HCT116 (cell line): Measurements from ENCODE around the gene INPPL1. TPM values are rescaled to one million over a fixed set of nuclear protein-coding genes. Genes with fewer than 3 reads are reported as not detected.

ENCODE experiments used
- ATAC-seq: fragments of 200-7000 bp; cut with Tn5 transposase; 2 replicates; pipeline ENCODE4 v1.9.1; 2020; ENCODE audit warnings: mild to moderate bottlenecking, moderate library complexity
- BruUV-seq: library from RNA; stranded (reverse); fragments of 400-500 nt; replicated peaks from 2 replicates; lab custom pipeline; 2021; lab: Mats Ljungman, UMichigan
- CTCF ChIA-PET: fragments of 300-600 bp; sonication (Branson Sonifier 250); formaldehyde crosslinking; loops from one replicate; lab custom pipeline; 2021; ENCODE audit warnings: antibody characterized with exemption; lab: Charles Lee
- POLR2A ChIA-PET: fragments of 300-600, 350-600 bp; sonication (Branson Sonifier 250); formaldehyde crosslinking; loops from one replicate; lab custom pipeline; 2021; ENCODE audit warnings: antibody characterized with exemption; lab: Charles Lee
- RAD21 ChIA-PET, 2 experiments: fragments of 300-600 bp; sonication (Branson Sonifier 250); formaldehyde crosslinking; loops; one replicate each; lab custom pipeline; 2023; ENCODE audit warnings: low total read pairs in 2 of 2; ENCODE audit not compliant: uncharacterized antibody in 2 of 2, unreplicated experiment in 2 of 2, low non-redundant PET in 1 of 2; lab: Charles Lee
- DNase-seq: peaks from one replicate; pipeline ENCODE4 v3.0.0-alpha.2; 2010; ENCODE audit warnings: low read depth, low spot score
- H2AFZ ChIP-seq: fragments of 200-600 bp; shearing (Covaris generic), sonication (generic); 2 replicates; pipeline ENCODE4 v1.6.1; 2017; ENCODE audit warnings: low read depth, mixed run types, mixed read lengths, antibody characterized with exemption, low read length; ENCODE audit not compliant: poor library complexity, severe bottlenecking
- H3K27ac ChIP-seq: 2 replicates; pipeline ENCODE4 v1.5.1; 2012; ENCODE audit warnings: low read depth, low read length
- H3K27me3 ChIP-seq: fragments of 200-600 bp; sonication (generic); 2 replicates; pipeline ENCODE4 v1.6.1; 2016; ENCODE audit warnings: mixed run types, low read length, mixed read lengths; ENCODE audit not compliant: insufficient read depth
- H3K36me3 ChIP-seq, 2 experiments: fragments of 200-500 bp in 1 of 2; fragments of 200-600 bp in 1 of 2; sonication (Bioruptor generic) in 1 of 2; sonication (generic) in 1 of 2; 2 replicates each; pipeline versions ENCODE4 v1.5.1 to v1.6.1; 2014 to 2016; ENCODE audit warnings: low read length in 2 of 2, inconsistent platforms in 1 of 2, mixed read lengths in 1 of 2, mixed run types in 1 of 2; ENCODE audit not compliant: insufficient read depth in 2 of 2, control insufficient read depth in 1 of 2
- H3K4me1 ChIP-seq, 2 experiments: fragments of 200-600 bp in 1 of 2; sonication (generic) in 1 of 2; 2 replicates each; pipeline versions ENCODE4 v1.5.1 to v1.6.1; 2012 to 2017; ENCODE audit warnings: low read length in 2 of 2, inconsistent platforms in 1 of 2, mild to moderate bottlenecking in 1 of 2, mixed read lengths in 1 of 2, mixed run types in 1 of 2, moderate library complexity in 1 of 2; ENCODE audit not compliant: insufficient read depth in 2 of 2, control insufficient read depth in 1 of 2
- H3K4me2 ChIP-seq: fragments of 200-600 bp; sonication (generic); 2 replicates; pipeline ENCODE4 v1.6.1; 2017; ENCODE audit warnings: mixed run types, low read length, mixed read lengths
- H3K4me3 ChIP-seq, 2 experiments: fragments of 200-600 bp in 1 of 2; sonication (generic) in 1 of 2; replicated peaks in 1 of 2; 2 replicates each; pipeline ENCODE4 v1.5.1; 2011 to 2016; ENCODE audit warnings: low read length in 2 of 2, control low read depth in 1 of 2, low read depth in 1 of 2, mild to moderate bottlenecking in 1 of 2, mixed read lengths in 1 of 2, mixed run types in 1 of 2
- H3K79me2 ChIP-seq: fragments of 200-600 bp; sonication (generic); 2 replicates; pipeline ENCODE4 v1.6.1; 2017; ENCODE audit warnings: mild to moderate bottlenecking, mixed run types, low read length, moderate library complexity, mixed read lengths; ENCODE audit not compliant: insufficient read depth
- H3K9ac ChIP-seq: fragments of 200-600 bp; sonication (generic); 2 replicates; pipeline ENCODE4 v1.6.1; 2016; ENCODE audit warnings: low read length, mixed read lengths
- H3K9me2 ChIP-seq: fragments of 200-600 bp; sonication (generic), shearing (Covaris generic); 2 replicates; pipeline ENCODE4 v1.6.1; 2017; ENCODE audit warnings: mixed run types, mild to moderate bottlenecking, moderate library complexity; ENCODE audit not compliant: insufficient read depth
- H3K9me3 ChIP-seq, 2 experiments: fragments of 200-500 bp in 1 of 2; fragments of 200-600 bp in 1 of 2; sonication (Bioruptor generic) in 1 of 2; sonication (generic) in 1 of 2; 2 replicates each; pipeline ENCODE4 v1.6.1; 2014 to 2017; ENCODE audit warnings: low read length in 2 of 2, mixed read lengths in 2 of 2, inconsistent platforms in 1 of 2, low read depth in 1 of 2, mild to moderate bottlenecking in 1 of 2, mixed run types in 1 of 2, moderate library complexity in 1 of 2; ENCODE audit not compliant: control insufficient read depth in 1 of 2, insufficient read depth in 1 of 2
- H4K20me1 ChIP-seq: fragments of 200-600 bp; sonication (generic), shearing (Covaris generic); 2 replicates; pipeline ENCODE4 v1.6.1; 2017; ENCODE audit warnings: mixed run types, mild to moderate bottlenecking, moderate library complexity; ENCODE audit not compliant: insufficient read depth
- ATF3 ChIP-seq: IDR thresholded peaks from 2 replicates; pipeline ENCODE4 v1.6.1; 2012
- CBX3 ChIP-seq: IDR thresholded peaks from 2 replicates; pipeline ENCODE4 v1.6.1; 2012; ENCODE audit warnings: low read depth
- CEBPB ChIP-seq: IDR thresholded peaks from 2 replicates; pipeline ENCODE4 v1.6.1; 2012; ENCODE audit warnings: low read depth
- CTCF ChIP-seq, 3 experiments: fragments of 200-600 bp in 1 of 3; sonication (generic) in 1 of 3; IDR thresholded peaks in 2 of 3; conservative IDR thresholded peaks in 1 of 3; 2 replicates each; pipeline ENCODE4 v1.5.1; 2012 to 2017; ENCODE audit warnings: low read depth in 2 of 3, low read length in 2 of 3, antibody characterized with exemption in 1 of 3, borderline replicate concordance in 1 of 3, control low read depth in 1 of 3, mild to moderate bottlenecking in 1 of 3, mixed read lengths in 1 of 3, mixed run types in 1 of 3, moderate library complexity in 1 of 3; ENCODE audit not compliant: insufficient read depth in 1 of 3
- EGR1 ChIP-seq: IDR thresholded peaks from 2 replicates; pipeline ENCODE4 v1.6.1; 2012; ENCODE audit warnings: low read depth
- ELF1 ChIP-seq: IDR thresholded peaks from 2 replicates; pipeline ENCODE4 v1.6.1; 2012; ENCODE audit warnings: low read depth, borderline replicate concordance
- EZH2 ChIP-seq: fragments of 200-600 bp; sonication (generic); IDR thresholded peaks from 2 replicates; pipeline ENCODE4 v1.6.1; 2017; ENCODE audit warnings: antibody characterized with exemption, mixed run types
- FOSL1 ChIP-seq: IDR thresholded peaks from 2 replicates; pipeline ENCODE4 v1.6.1; 2012; ENCODE audit warnings: low read depth
- JUND ChIP-seq: IDR thresholded peaks from 2 replicates; pipeline ENCODE4 v1.6.1; 2012
- MAX ChIP-seq: IDR thresholded peaks from 2 replicates; pipeline ENCODE4 v1.6.1; 2012
- POLR2A ChIP-seq: IDR thresholded peaks from 2 replicates; pipeline ENCODE4 v1.7.0; 2011; ENCODE audit warnings: borderline replicate concordance; ENCODE audit not compliant: insufficient read depth, insufficient read length; ENCODE audit errors: extremely low read depth
- POLR2AphosphoS5 ChIP-seq: IDR thresholded peaks from 2 replicates; pipeline ENCODE4 v1.6.1; 2011; ENCODE audit warnings: mild to moderate bottlenecking, low read depth, low read length, moderate library complexity
- SP1 ChIP-seq: IDR thresholded peaks from 2 replicates; pipeline ENCODE4 v1.6.1; 2012; ENCODE audit warnings: low read depth
- TCF7L2 ChIP-seq: IDR thresholded peaks from 2 replicates; pipeline ENCODE4 v1.7.0; 2011; ENCODE audit warnings: borderline replicate concordance, inconsistent platforms; ENCODE audit not compliant: insufficient read depth, insufficient read length; ENCODE audit errors: extremely low read depth
- YY1 ChIP-seq: IDR thresholded peaks from 2 replicates; pipeline ENCODE4 v1.6.1; 2011; ENCODE audit warnings: low read length, low read depth, moderate library complexity, mild to moderate bottlenecking; ENCODE audit not compliant: insufficient replicate concordance; ENCODE audit errors: extremely low read depth
- ZNF274 ChIP-seq: fragments of 200-500 bp; sonication (Bioruptor generic); IDR thresholded peaks from 2 replicates; pipeline ENCODE4 v1.6.1; 2014; ENCODE audit warnings: mild to moderate bottlenecking, low read depth, low read length, inconsistent platforms
- intact Hi-C: fragments of 100-400 bp; cut with micrococcal nuclease; formaldehyde crosslinking; loops from 2 replicates; pipeline ENCODE4 v1.10.0; 2022
- total RNA-seq: library from RNA; stranded (reverse); gene quantifications from one replicate; pipeline ENCODE4 v1.2.1, GENCODE V29; 2021; ENCODE audit not compliant: unreplicated experiment
- TF ChIP-seq, protein P1 (sequence below): IDR thresholded peaks from 2 replicates; pipeline ENCODE4 v1.6.1; 2011; ENCODE audit warnings: mild to moderate bottlenecking, low read length, moderate library complexity; ENCODE audit not compliant: insufficient replicate concordance; ENCODE audit errors: extremely low read depth
- TF ChIP-seq, protein P2 (sequence below): IDR thresholded peaks from 2 replicates; pipeline ENCODE4 v1.6.1; 2012; ENCODE audit warnings: low read depth

INPPL1 gene
- total RNA-seq, 1 experiment from 2014 or later = 132 TPM

DNA sequence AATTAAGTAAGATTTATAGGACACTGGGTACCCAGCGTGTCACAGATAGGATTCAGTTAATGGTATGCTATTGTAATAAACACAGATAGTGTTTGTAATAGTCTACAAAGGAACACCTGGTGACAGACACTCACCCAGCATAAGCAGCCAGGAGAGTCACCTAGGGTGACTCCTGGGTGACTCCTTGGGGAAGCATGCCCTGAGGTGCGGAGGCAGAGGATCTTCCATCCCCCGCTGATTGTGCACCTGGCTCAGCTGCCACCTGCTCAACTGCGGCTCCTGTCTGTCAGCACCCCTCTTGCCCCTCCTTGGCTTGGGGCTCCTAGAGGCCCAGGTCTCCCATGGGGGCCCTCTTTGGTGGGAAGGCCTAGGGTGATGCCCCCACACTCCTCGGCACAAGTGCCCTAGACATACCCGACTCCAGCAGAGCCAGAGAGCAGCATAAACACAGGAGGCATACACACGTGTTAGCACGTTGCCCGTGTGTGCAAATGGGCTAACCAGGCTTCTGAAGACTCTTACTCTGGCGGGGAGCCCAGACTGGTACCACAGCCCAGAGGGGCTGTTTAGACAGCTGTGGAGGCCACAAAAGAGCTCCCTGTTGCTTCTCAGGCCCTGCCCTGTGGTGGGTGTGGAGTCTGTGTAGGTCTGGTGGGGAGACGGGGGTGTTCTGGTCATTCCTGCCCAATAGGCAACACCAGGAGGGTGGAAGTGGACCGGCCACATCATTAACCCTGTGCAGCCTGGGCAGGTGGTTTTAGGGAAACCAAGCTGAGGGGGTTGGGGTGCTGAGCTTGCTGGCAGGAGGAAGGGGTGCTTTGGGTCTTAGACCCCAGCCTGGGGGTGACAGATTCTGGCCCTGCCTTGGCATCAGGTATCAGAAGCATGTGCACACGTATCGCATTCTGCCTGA, 3.0 kb downstream of the INPPL1 start:
- H3K4me1 ChIP-seq = peaks cover 10 to 25% of the 10 kb centered on the region in 2 experiments
- no peak overlapping the region for H3K4me2 ChIP-seq
- CTCF ChIA-PET = interaction anchor here (1.0 to 1.4 kb wide), 4 partner anchors 10 to 204 kb away, joined by 3 to 5 read pairs (median 4); no protein-coding TSS in a partner anchor
- intact Hi-C loops = loop anchor here (10.0 kb wide), 1 partner anchor 207 kb away; the partner anchor contains the start of gene CLPB
- TF ChIP-seq MAX (no peak), EZH2 (no peak), FOSL1 (no peak), EGR1 (no peak), ELF1 (no peak), TCF7L2 (no peak), CEBPB (no peak), ZNF274 (no peak), ATF3 (no peak), POLR2A (no peak), CBX3 (no peak), YY1 (no peak), JUND (no peak), SP1 (no peak), CTCF (IDR thresholded peaks at IDR 0.05 in 2 of 3, conservative IDR thresholded peaks at IDR 0.05 in 1 of 3; ENCODE audit: borderline replicate concordance in 1 of 3, insufficient read depth in 1 of 3, low read depth in 2 of 3, low read length in 2 of 3) (no peak), POLR2AphosphoS5 (no peak)
- TF ChIP-seq, protein P1, sequence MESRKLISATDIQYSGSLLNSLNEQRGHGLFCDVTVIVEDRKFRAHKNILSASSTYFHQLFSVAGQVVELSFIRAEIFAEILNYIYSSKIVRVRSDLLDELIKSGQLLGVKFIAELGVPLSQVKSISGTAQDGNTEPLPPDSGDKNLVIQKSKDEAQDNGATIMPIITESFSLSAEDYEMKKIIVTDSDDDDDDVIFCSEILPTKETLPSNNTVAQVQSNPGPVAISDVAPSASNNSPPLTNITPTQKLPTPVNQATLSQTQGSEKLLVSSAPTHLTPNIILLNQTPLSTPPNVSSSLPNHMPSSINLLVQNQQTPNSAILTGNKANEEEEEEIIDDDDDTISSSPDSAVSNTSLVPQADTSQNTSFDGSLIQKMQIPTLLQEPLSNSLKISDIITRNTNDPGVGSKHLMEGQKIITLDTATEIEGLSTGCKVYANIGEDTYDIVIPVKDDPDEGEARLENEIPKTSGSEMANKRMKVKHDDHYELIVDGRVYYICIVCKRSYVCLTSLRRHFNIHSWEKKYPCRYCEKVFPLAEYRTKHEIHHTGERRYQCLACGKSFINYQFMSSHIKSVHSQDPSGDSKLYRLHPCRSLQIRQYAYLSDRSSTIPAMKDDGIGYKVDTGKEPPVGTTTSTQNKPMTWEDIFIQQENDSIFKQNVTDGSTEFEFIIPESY = no peak
- TF ChIP-seq, protein P2, sequence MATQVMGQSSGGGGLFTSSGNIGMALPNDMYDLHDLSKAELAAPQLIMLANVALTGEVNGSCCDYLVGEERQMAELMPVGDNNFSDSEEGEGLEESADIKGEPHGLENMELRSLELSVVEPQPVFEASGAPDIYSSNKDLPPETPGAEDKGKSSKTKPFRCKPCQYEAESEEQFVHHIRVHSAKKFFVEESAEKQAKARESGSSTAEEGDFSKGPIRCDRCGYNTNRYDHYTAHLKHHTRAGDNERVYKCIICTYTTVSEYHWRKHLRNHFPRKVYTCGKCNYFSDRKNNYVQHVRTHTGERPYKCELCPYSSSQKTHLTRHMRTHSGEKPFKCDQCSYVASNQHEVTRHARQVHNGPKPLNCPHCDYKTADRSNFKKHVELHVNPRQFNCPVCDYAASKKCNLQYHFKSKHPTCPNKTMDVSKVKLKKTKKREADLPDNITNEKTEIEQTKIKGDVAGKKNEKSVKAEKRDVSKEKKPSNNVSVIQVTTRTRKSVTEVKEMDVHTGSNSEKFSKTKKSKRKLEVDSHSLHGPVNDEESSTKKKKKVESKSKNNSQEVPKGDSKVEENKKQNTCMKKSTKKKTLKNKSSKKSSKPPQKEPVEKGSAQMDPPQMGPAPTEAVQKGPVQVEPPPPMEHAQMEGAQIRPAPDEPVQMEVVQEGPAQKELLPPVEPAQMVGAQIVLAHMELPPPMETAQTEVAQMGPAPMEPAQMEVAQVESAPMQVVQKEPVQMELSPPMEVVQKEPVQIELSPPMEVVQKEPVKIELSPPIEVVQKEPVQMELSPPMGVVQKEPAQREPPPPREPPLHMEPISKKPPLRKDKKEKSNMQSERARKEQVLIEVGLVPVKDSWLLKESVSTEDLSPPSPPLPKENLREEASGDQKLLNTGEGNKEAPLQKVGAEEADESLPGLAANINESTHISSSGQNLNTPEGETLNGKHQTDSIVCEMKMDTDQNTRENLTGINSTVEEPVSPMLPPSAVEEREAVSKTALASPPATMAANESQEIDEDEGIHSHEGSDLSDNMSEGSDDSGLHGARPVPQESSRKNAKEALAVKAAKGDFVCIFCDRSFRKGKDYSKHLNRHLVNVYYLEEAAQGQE = no peak
- POLR2A ChIA-PET = no interaction called here
- H3K9ac ChIP-seq = no peak overlapping the region
- DNase-seq = no peak
- BruUV-seq = no TSS peak
- H3K4me3 ChIP-seq = no peak overlapping the region
- H3K9me2 ChIP-seq = no peaks in the 10 kb centered on the region
- H4K20me1 ChIP-seq = no peaks in the 10 kb centered on the region
- no peaks in the 10 kb centered on the region for H3K9me3 ChIP-seq
- H3K27me3 ChIP-seq = no peaks in the 10 kb centered on the region
- no peak overlapping the region for H2AFZ ChIP-seq
- no peak for ATAC-seq
- H3K36me3 ChIP-seq = peaks cover 9 to 20% of the 10 kb centered on the region in 2 experiments; a peak in 3 of 4 replicates
- no peak overlapping the region for H3K27ac ChIP-seq
- RAD21 ChIA-PET = no interaction called here
- H3K79me2 ChIP-seq = peaks cover 10% of the 10 kb centered on the region; the same call in 1 of the 2 replicates
